HS-5 (cell line): ENCODE data around the gene C3.
A peak's percentile ranks its signal among the peaks of the same experiment; 100 is the strongest.
"Not testable (repeated sequence)": the region's sequence is repeated elsewhere in the genome, so short reads cannot be mapped to it uniquely, and the experiment has no call there.

Experiments
- DNase-seq: peaks from one replicate; pipeline ENCODE4 v3.0.0-alpha.2; 2012; ENCODE audit warnings: low read depth

Gene C3

DNA sequence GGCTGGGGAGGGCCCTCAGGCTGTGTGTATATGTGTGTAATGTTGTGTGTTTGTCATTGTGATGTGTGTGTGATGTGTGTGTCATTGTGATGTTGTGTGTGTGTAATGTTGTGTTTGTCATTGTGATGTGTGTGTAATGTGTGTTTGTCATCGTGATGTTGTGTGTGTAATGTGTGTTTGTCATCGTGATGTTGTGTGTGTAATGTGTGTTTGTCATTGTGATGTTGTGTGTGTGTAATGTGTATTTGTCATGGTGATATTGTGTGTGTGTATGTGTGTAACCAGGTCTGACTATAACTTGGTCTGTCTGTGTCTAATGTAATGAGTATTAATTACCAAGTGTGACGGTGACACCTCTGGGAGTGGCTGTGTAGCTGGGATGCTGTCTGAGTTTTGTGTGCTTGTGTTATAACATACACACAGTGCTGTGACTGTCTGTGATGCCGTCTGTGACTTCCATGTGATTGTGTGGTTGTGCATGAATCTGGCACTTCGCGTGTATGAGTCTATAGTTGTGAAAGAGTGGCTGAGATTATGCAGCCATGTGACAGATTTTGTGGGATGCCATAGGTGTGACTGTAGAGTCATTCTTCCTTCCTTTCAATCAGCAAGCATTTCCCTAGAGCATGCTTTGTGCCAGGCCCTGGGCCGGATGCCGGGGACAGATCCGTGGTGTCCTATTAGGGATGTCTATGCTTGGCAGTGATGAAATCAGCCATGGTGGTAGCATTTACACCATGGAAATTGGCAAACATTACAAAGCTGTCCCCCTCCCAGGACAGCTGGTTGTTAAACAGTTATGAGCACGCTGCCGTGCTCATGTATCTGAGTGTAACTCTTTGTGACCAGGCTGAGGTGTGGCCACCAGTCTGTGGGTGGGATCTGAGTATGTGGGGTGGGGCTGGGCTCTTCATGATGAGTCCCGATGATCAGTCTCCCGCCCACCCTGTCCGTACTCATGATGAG, 56.9 kb downstream of the C3 start:
- no peak for DNase-seq

DNA sequence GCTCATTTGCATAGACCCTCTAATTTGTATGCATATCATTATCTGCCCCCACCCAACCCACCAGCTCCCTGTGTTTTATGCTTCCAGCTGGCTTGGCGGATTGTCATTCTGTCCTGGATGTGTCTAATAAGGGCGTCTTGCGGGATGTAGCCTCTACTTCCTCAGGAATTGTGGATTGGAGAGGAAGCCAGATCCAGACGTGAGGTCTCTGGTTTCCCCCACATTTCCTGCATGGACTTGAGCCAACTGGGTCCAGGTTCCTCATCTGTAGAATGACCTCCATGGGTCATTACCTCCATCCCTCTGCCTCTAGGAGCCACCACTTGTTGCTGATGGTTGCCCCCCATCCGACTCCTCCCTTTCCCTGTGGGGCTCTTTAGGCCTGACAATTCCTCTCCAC, 57.7 kb downstream of the C3 start:
- no peak for DNase-seq

DNA sequence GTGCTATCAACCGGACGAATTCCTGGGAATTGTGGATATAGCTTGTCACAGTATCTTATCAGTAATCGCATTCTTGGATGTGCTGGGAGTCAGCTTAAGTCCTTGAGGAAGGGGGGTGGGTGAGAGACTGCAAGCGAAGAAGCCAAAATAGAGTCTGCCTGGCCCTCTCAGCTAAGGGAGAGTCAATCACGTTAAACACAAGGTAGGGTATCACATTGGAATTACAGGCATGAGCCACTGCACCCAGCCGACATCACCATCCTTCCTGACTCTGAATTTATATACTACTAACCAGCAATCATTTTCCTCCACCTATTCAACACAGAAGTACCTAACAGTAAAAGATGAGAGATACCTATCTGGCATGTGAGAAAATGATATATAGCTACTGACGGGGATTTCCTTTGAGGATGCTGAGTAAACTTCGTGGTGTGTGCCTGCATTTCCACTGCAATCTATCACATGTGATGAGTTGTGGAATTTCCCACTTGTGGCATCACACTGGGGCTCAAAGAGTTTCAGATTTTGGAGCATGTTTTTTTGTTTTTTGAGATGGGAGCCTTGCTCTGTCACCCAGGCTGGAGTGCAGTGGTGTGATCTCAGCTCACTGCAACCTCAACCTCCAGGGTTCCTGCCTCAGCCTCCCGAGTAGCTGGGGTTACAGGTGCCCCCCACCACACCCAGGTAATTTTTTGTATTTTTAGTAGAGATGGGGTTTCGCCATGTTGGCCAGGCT, 58.8 kb downstream of the C3 start:
- DNase-seq = not testable (repeated sequence)

DNA sequence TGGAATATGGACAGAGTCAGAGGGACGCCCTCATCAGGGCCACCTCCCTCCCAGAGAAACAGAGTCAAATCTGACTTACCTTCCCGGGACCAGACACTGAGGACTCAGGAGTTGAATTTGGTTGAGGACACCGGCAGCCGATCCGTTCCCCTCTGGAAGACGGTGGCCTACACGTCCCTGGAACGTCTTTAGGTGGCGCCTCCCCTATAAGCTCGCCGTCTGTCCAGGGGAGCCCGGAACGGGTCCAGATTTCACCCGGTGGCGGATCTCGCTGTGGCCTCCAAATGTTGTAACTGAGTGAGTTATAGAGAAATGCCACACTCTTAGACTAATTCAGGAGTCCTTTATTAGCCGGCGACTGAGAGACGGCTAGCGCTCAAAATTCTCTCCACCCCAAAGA, 59.5 kb downstream of the C3 start:
- DNase-seq = no peak

DNA sequence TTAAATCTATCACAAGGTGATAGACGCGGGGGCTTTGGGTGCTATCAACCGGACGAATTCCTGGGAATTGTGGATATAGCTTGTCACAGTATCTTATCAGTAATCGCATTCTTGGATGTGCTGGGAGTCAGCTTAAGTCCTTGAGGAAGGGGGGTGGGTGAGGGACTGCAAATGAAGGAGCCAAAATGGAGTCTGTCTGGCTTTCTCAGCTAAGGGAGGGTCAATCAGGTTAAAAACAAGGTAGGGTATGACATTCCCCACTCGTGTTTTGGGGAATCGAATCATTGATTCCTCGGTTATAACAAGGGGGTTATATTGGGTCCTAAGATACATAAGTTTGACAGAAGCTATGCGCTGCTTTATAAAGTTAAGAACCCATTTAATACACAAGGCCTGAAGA, 64.1 kb downstream of the C3 start:
- DNase-seq = not testable (repeated sequence)

DNA sequence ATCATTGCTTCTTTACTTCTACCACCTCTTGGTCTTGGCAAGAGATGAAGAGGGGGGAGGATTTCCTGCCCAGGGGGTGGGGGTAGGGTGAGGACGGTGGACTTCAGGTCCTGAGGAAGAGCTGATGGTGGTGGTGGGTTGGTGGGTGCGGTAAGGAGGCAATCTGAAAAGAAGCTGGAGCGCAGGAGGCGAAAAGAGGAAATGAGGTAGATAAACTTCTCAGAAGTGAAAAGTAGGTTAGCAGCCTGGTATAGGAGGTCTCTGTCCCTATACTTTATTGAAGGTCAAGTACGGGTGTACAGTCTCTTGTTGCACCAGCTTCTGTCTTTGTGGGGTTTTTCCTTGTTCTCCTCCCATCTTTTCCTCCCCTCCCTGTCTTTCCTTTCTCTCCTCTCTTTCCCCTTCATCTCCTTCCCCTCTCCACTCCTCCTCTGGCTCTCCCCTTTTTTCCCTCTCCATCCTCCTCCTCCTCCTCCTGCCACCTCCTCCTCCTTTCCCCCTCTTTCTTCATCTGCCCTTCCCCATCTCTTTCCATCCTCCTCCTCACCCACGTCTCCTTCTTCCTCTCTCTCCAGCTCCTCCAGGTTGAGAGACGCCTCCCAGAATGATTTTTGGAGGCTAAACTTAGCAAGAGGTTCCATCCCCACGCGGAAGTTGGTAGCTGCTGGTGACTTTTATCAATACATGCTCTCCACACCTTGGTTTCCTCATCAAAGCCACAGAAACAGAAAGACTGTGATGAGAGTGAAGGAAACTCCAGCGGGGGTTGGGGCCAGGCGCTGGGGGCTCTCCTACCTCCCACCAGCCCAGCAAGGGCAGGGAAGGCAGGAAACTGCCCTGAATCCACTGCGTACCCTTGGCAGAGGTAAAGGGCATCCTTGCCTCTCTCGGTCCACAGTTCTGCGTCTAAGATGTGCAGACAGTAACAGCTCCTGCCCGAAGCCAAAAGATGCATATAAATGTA, 65.8 kb downstream of the C3 start:
- DNase-seq = no peak

DNA sequence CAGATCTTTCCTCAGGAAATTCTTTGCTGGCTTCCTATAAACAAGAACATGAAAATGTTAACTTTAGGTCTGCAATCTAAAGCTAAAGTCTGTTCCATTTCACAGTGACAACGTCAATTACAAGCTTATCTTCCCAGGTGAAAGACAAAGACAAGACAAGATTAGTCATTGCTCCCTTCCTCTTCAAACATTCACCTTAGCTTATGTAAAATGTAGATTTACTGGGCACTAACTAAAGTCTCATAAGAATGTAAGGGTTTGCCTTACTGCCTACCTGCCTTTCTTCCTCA, 67.7 kb downstream of the C3 start:
- DNase-seq = no peak

DNA sequence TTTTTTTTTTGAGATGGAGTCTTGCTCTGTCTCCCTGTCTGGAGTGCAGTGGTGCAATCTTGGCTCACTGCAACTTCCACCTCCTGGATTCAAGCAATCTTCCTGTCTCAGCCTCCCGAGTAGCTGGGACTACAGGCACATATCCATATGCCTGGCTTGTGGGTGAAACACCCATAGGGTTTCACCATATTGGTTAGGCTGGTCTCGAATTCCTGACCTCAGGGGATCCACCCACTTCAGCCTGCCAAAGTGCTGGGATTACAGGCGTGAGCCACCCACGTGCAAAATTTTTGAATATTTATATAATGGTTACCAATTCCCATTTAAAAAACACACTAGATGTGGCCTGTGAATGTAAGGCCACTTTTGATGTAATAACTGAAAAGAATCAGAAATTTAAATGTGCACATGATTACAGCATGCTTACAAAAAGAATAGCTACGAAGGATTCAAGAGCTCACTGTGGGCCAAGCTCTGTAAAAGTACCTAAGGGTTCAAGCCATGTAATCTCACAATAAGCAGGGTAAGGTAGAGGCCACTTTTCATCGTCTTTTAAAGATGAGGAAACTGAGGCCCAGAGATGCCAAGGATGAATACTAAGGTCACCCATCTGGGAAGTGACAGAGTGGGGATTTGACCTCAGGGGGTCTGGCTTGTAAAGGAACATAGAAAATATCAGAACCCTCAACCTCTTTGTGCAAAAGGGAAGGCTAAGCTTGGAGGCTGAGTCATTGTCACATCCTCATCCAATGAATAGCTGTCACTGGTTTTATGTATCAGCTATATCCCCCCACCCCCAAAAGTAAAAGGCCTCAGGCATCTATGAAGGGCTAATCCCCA, 68.3 kb downstream of the C3 start:
- no peak for DNase-seq

DNA sequence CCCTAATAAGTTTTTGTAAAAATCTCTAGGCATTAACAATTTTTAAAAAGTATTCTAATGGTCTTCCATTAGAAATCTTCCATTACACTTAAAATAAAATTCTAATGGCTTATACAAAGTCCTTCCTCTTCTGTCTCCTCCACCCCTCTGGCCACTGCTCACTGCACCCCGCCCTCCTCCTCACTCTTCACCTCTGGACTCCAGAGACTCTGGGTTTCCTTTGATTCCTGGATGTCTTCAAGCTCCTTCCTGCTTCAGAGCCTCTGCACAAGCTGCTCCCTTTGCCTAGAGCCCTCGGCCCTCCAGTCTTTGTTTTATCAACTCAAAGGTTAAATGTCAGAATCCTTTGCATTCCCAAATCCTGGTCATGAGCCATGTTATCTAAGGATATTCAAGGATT, 71.3 kb downstream of the C3 start:
- DNase-seq = no peak

DNA sequence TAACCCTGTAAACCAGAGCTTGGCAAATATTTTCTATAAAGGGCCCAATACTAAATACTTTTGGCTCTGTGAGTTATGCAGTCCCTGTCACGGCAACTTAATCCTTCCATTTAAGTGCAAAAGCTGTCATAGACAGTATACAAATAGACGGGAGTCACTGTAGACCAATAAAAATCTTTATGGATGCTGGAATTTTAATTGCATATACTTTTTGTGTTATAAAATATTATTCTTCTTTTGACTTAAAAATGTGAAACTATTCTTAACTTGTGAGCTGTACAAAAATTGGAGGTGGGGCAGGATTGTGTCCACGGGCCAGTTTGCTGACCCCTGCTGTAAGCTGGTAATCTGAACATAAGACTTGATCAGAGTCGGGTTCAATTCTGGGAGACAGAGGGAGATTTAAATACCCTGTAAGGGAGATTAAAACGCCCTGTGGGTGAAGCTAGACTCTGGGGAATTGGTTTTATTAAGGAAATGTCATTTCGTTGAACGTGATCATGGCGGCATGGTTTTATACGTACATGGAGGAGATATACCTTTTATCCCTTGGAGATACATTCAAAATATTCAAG, 72.2 kb downstream of the C3 start:
- DNase-seq = no peak

DNA sequence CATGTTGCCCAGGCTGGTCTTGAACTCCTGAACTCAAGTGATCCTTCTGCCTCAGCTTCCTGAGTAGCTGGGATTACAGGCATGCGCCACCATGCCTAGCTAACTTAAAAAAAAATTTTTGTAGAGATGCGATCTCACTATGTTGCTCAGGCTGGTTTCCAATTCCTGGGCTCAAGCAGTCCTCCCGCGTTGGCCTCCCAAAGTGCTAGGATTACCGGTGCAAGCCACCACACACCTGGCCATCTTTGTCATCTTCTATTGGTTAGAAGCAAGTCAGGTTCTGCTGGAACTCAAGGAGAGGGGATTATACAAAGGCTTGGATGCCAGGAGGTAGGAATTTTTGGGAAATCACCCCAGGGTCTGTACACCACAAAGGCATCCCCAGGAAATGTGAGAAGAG, 75.7 kb downstream of the C3 start:
- DNase-seq = no peak

DNA sequence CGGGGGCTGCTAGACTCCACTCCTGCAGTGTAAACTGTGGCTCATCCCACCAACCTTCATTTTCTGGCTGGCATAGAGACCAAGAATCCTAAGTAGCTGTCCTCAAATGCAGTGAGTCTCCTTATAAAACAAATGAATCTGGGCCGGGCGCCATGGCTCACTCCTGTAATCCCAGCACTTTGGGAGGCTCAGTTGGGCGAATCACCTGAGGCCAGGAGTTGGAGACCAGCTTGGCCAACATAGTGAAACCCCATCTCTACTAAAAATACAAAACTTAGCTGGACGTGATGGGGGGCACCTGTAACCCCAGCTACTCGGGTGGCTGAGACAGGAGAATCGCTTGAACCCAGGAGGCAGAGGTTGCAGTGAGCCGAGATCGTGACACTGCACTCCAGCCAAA, 80.1 kb downstream of the C3 start:
- DNase-seq = not testable (repeated sequence)

DNA sequence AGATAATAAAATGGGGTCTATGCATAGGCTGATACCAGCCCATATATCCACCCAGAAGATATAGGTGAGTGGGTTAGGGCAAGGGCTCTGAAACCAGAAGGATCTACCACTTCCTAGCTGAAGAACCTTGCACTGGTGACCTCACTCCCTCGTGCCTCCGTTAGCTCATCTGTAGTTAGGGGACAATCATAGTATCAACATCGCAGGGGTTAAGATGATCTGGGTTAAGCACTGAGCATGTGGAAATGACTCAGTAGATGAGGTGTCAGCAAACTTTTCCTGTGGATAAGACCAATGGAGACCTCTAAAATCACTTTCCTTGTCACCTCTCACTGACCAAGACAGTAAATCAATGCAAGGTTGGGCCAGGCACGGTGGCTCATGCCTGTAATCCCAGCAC, 81.0 kb downstream of the C3 start:
- peak; percentile 32 for DNase-seq

DNA sequence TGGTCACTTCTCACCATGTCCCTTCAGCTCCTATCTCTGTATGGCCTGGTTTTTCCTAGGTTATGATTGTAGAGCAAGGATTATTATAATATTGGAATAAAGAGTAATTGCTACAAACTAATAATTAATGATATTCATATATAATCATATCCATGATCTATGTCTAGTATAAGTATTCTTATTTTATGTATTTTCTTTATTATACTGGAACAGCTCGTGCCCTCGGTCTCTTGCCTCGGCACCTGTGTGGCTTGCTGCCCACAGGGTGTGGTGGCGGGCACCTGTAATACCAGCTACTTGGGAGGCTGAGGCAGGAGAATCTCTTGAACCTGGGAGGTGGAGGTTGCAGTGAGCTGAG, 87.0 kb downstream of the C3 start:
- not testable (repeated sequence) for DNase-seq

DNA sequence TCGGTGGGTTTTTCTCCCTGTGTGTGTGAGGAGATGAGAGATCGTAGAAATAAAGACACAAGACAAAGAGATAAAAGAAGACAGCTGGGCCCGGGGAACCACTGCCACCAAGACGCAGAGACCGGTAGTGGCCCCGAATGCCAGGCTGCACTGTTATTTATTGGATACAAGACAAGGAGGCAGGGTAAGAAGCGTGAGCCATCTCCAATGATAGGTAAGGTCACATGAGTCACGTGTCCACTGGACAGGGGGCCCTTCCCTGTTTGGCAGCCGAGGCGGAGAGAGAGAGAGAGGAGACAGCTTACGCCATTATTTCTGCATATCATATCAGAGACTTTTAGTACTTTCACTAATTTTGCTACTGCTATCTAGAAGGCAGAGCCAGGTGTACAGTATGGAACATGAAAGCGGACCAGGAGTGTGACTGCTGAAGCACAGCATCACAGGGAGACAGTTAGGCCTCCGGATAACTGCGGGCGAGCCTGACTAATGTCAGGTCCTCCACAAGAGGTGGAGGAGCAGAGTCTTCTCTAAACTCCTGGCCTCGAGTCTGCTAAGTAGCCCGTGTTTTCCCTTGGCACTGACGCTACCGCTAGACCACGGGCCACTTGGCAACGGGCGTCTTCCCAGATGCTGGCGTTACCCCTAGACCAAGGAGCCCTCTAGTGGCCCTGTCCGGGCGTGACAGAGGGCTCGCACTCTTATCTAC, 87.5 kb downstream of the C3 start:
- DNase-seq = not testable (repeated sequence)

DNA sequence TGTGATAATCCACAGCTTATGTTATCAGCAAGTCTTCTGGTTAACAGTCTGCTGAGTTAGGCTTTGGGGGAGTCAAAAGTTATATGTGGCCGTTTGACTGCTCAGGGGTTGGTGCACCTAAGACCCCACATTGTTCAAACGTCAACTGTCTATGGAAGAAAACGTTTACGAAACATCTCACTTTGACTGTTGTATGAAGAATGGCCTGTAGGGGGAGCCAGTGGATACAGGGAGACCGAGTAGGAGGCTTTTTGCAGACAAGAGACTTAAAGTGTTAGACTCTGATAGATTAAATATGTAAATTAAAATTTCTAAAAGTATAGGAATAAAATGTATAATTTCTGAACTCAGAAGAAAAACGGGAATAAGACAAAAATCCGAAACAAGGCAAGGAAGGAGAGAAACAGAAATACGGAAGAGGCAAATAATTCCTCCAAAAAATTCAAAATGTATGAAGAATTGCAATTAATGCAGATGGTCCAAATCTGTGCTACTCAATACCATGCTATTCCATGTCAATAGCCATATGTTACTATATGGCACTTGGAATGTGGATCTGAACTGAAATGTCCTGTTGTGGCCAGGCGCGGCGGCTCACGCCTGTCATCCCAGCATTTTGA, 88.3 kb downstream of the C3 start:
- no peak for DNase-seq
